ENCODE results near the gene SLC4A7.
"Not testable (repeated sequence)": the region's sequence is repeated elsewhere in the genome, so short reads cannot be mapped to it uniquely, and the experiment has no call there.

The SLC4A7 gene

DNA sequence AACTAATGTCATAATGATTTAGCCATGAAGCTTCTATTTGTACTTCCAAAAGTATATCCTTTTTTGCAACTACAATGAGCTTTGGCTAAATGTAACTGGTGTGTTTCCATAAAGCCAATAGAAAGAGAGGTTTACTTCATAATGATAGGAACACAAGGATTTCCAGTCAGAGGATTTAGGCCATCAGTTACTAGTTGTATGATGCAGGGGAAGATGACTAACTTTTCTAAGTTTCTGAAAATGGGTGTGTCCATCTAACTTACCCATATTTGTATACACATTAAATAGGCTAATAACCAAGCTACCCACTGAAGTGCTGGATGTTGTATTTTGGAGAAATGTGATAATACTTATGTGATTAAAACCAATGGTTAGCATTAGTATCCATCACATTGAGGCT lies 55.7 kb downstream of the SLC4A7 start:
- no peak for DNase-seq (ENCODE audit: low spot score)

DNA sequence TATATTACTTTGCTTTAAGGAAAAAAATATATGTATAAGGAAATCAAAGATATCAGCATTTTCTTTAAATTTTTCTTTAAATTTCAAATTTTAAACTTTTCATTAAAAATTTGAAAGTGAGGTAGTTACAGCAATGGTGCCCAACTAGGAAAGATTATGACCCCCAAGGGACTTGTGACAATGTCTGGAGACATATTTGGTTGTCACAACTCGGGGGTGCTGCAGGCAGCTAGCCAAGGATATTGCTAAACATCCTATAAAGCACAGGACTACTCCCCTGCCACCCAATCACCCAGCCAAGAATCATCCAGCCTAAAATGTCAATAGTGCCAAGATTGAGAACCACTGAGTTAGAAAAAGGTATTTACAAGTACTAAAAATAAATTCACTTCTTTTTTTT lies 57.3 kb downstream of the SLC4A7 start:
- no peak for DNase-seq (ENCODE audit: low spot score)

DNA sequence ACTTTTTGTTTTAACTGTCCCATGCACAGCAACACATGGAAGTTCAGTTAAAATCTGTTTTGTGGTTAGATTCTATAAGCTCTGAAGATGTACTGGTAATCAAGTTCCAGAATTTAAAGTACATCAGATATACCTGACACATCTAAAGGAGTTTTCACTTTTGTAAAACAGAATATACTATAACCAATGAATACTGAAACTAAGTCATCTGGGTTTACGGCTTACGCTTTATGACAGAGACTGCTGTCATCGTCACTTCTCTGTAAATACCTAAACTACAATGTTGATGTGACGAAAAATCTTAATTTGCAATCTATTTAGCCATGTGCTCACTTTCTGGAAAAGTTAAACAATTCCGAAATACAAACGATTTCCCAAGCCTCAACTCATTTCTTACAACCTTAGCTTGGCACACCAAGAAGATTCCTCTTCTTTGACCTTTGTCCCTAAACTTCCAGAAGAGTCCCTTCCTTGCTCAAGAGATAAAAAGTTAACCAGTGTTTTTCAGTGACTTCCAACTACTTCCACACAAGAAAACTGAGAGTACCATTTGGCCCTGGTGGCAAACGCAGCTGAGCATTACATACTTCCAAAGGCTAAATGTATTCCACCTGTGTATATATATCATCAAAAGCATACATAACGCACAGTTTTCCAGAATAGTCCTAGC lies 58.2 kb downstream of the SLC4A7 start:
- no peak for DNase-seq (ENCODE audit: low spot score)

DNA sequence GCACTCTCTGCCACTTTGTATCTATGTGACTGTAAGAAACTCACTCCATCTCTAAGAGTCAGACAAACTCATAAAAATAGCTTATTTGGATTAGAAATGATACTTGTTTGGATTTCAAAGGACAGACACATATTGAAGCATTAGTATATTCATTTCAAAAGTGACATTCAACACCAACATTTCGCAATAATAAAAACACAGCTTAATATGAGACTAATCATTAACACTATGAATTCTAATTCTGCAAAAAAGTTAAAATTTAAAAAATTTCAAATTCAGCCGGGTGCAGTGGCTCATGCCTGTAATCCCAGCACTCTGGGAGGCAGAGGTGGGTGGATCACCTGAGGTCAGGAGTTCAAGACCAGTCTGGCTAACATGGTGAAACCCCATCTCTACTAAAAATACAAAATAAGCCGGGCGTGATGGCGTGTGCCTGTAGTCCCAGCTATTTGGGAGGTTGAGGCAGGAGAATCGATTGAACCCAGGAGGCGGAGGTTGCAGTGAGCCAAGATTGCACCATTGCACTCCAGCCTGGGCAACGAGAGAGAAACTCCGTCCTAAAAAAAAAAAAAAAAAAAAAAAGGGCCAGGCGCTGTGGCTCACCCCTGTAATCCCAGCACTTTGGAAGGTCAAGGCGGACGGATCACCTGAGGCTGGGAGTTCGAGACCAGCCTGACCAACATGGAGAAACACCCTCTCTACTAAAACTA lies 59.2 kb downstream of the SLC4A7 start:
- not testable (repeated sequence) for DNase-seq (ENCODE audit: low spot score)

DNA sequence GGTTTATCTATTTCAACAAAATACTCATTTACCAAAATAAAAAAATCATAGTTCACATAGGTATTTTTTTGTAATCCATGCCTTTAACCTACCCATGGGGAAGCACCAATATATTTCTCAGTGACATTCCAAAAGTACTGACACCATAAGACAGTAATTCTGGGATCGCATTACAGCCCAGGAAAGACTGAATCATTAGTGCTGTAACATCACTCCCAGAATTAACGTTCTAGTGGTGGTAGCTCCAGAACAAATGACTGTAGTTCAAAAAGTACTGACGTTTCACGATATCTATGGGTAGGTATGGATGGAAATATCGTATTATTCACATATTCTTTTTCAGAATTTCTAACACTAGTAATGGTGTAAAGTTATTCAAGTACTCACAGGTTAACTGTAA lies 60.7 kb downstream of the SLC4A7 start:
- no peak for DNase-seq (ENCODE audit: low spot score)

DNA sequence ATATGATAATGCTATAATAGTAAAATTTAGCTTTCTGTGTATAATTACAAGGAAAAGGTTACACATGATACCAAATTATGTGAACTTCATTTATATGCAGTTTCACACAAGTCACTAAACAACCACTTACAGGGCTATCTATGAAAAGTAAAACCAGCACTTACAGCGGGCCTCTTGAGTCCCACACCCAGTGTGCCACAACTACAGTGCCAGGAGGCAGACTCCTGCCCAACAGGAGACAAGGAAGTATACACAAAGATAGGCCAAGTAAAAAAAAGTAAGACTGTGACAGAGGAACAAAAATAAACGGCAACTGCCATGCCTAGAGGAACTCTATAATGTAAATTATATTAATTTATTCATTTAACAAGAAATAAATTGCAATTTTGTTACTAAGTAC lies 61.6 kb downstream of the SLC4A7 start:
- no peak for DNase-seq (ENCODE audit: low spot score)

DNA sequence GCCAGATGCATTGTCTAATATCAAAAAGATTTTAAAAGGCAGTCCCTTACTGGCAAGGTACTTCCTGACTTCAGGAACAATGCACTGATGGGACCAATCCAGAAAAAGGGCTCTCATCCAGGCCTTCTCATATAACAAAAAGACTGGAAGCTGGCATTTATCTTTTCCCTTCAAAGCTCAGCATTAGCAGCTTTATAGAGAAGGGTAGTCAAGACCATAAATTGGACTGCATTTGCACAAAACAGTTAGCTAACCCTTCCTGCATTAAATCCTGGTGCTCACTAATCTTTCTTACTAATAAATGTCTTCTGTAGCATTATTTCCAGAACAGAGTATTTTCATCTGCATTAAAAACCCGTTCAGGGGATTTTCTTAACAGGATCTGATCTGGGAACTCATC lies 69.0 kb downstream of the SLC4A7 start:
- DNase-seq (ENCODE audit: low spot score), result no peak

DNA sequence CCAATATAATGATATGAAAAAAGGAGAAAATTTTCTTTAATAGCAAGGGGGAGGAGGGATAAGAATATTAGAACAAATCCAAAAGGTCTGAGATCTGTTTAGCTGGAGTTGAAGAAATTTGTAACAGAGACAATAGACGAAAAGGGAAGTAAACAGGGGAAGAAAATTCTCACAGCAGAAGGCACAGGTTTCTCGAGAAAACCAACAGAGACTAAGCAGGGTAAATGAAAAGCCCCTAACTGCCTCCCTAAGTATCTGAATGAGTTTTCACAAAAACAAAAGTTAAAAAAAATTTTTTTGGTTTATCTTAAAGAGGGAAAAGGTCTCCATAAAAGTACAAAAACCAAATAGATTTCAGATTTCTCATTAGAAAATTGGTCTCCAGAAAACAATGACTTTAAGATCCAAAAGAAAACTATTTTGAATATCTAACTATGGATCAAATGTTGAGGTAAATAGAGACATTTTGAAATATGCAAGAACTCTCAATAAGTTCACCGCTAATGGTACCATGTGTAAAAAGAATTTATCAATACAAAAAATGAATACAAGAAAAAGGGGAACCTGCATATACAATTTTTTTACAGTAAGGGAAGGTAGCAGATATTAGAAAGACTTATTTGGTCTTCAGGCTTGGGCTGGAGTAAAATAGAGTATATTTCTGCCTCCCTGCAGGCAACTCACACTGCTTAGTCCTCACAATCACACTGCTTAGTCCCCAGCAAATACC lies 91.1 kb downstream of the SLC4A7 start:
- no peak for DNase-seq (ENCODE audit: low spot score)

DNA sequence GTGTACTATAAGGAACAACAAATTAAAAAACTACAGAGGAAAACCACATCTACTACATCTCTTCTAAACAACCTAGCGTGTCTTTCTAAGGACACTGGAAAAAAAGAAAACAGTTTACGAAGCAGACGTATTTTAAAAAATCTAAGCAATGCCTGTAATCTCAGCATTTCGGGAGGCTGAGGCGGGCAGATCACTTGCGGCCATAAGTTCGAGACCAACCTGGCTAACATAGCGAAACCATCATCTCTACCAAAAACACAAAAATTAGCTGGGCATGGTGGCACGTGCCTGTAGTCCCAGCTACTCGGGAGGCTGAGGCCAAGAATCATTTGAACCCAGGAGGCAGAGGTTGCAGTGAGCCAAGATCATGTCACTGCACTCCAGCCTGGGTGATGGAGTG lies 91.8 kb downstream of the SLC4A7 start:
- DNase-seq (ENCODE audit: low spot score), result not testable (repeated sequence)

DNA sequence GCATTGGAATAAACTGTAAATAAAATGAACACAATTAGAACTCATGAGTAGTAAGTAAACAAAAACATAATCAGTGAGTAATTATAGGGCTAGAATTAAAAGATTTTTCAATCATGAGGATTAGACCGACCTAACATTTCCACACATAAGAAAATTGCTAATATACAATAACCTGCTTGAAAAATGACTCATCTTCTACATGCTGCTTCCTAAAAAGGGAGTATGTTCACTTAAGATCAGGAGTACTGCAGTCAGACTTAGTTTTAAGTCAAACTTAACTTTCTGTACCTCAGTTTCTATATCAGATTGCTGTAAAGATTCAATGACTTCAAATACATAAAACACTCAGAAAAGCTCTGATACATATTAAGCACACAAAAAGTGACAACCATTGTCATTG lies 92.4 kb downstream of the SLC4A7 start:
- DNase-seq (ENCODE audit: low spot score), result no peak

DNA sequence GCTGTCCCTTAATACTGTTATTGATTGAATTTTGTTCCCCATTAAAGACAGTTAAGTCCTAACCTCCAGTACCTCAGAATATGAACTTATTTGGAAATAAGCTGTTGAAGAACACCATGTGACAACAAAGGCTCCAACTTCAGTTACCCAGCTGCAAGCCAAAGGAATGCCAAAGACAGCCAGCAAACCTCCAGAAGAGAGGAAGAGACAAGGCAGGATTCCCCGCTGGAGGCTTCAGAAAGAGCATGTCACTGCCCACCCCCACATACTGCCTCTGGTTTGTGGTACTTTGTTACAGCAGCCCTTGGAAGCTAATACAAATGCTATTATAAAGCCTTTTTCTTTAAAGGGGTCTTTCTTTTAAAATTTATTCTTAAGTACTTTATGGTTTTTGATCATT lies 96.6 kb downstream of the SLC4A7 start:
- no peak for DNase-seq (ENCODE audit: low spot score)

DNA sequence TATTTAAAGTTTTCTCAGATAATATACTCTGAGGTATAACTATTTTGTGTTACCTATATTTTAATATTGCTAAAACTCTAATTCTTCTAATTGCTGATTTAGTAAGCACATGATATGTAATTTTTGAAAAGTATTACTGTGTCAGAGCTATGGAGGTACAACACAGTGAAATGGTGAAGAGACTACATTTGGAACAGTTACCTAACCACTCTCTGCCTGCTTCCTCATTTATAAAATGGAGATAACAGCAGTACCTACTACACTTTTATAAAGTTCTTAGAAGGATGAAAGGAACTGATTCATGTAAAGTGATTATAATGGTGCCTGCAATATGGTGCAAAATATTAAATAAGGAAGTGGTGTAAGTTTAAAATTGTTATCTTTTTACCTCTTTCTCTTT lies 98.7 kb downstream of the SLC4A7 start:
- no peak for DNase-seq (ENCODE audit: low spot score)

DNA sequence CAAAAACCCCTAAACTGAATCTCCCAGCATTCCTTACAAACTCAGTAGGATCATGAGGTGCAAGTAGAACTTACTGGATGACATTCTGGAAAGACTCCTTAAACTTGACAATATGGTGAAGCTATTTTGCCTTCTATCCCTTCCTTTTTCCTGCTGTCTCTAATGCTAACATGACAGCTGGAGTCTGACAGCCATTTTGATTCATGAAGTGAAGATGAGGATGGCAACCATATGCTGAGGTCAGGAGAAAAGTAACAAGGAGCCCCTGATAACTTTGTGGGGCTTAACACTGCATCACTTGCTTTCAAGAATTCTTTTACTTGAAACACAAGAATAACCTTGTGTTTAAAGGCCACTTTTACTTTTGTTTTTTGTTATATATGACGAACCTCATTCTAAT lies 100.0 kb downstream of the SLC4A7 start:
- no peak for DNase-seq (ENCODE audit: low spot score)

DNA sequence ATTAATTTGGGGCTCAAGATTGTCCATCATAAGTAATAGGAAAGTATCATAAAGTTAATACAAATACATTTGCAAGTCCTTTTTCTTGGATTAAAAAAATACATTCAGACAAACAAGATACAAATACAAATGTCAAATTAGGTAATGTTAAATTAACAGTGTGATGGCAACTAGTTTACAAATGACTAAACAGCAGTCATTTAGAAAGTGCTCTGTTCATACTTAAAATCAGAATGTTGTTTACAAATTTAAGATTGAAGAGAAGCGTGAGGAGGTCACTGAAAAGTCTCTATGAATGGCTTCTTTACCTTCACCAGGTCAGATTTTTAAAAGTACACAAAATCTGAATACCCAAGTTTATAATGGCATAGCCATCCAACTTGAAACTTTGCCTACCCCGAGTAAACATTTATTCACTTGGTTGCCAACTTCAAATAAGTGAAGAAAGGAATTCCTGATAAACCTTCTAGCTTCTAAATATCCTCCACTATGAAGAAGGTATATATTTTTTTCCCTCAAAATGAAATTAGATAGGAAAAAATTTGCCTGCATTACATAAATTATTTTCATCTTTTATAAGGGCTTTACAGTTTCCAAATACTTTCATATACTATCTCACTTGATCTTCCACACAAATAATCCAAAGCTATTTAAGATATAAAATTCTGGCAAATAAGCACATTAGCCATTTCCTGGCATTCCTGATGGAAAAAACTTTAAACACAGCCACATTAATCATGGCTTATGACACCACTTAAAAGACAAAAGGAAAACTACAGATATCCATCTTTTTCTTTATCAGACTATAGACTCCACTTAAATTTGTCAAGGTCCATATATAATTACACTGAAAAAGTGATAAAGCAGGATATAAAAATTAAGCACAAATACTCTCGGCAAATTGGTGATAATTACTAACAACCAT lies 103.5 kb downstream of the SLC4A7 start:
- DNase-seq (ENCODE audit: low spot score), result no peak

DNA sequence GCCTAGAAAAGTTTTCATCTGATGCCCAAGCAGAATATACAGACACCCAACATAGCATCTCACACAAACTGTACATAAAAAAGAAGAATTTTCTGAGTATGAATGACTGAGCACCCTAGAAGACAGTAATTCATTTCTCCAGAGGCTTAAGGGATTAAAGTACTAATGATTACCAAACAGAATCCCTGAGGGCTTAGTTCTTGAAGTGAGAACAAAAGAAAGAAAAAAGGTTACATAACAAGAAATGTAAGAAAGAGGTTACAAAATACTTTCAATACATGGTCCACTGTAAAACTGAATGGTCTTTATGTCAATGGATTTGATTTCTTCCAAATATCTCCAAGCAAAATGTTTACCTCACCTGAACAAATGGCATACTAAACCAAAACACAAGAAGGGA lies 105.9 kb downstream of the SLC4A7 start:
- no peak for DNase-seq (ENCODE audit: low spot score)

DNA sequence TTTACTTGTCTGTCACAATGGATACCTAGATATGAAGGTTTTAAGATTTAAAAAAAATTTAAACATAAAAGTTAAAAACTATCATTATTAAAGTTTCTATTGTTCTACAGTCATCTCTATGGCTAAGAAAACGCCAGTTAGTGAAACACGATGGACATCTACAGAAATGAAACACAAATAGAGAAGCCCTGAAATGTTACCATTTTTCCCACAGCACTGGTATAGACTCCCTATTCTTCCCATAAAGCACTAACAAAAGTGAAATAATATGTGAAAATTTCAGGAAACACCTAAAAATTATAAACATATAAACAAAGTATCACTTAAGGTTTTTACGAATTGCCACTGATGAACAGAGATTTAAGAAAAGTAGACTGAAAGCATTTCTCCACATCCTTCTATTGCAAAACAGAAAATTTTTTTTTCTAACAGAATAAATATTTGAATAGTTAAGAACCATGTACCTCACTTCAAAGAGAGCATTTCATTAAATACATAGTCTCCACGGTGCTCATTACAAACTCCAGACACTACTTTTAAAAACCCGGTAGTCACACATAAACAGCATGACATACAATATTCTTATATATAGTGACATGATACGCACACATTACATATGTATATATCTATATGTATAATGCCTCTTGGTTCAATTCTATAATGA lies 107.9 kb downstream of the SLC4A7 start:
- DNase-seq (ENCODE audit: low spot score), result no peak

DNA sequence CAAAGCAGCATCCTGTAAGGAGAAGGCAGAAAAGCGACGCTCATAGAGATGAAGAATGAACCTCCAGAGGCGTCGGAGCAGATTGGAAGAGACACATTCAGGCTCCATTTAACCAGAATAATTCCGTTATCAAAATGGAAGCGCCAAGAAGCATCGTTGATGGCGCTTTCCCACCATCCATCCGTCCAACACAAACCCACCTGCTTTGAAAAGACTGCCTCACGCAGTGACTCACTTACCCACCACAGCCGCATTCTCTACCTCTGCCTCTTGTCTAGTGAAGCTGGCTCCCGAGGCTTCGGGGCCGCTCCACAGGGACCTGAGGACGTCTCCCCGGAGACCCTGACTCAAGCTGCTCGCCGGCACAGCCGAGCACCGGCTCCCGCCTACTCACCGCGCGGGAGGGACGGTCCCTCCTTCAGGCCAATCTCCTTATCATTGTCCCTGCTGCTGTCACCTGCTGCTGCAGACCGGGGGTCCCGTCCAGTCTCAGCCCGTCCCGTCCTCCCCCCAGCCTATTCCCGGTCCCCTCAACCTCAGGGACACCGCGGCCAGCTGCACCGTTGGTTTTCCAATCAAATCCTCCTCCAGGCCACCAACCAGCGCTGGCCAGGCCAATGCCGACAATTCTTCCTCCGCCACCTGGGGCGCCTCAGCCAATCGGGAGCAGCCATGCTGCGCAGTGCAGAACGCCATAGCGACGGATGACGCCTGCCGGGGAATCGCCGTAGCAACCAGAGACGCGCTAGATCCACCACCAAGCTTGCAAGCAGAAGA lies 115.2 kb downstream of the SLC4A7 start, which contains the start of gene NEK10:
NEK10 (minus strand) TSS at position 553 of the 777 bp plus-strand sequence. CDS start 16,501 bp downstream, outside the sequence.
- DNase-seq (ENCODE audit: low spot score), result peak; percentile 75

DNA sequence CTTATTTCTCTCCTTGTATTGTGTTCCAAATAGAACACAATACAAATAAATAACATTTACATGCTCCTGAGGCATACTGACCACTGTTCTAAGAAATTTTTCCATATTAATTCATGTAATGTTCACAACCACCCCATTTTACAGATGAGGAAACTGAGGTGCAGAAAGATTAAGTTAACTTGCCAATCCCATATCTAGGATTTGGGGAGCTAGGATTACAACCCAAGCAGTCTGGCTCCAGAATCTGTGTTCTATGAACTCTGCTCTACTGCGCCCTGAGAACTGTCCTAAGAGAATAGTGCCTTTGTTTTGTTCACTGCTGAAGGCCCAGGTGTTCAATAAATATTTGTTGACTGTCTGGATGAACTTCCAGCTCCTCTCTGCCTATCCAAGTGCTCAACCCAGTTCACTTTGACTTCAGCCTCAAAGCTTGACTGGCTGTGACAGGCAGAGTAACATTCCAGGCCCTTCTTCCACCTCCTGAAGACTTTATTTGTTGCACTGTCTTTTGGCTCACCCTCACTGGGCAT lies 118.1 kb downstream of the SLC4A7 start:
- DNase-seq (ENCODE audit: low spot score), result no peak

DNA sequence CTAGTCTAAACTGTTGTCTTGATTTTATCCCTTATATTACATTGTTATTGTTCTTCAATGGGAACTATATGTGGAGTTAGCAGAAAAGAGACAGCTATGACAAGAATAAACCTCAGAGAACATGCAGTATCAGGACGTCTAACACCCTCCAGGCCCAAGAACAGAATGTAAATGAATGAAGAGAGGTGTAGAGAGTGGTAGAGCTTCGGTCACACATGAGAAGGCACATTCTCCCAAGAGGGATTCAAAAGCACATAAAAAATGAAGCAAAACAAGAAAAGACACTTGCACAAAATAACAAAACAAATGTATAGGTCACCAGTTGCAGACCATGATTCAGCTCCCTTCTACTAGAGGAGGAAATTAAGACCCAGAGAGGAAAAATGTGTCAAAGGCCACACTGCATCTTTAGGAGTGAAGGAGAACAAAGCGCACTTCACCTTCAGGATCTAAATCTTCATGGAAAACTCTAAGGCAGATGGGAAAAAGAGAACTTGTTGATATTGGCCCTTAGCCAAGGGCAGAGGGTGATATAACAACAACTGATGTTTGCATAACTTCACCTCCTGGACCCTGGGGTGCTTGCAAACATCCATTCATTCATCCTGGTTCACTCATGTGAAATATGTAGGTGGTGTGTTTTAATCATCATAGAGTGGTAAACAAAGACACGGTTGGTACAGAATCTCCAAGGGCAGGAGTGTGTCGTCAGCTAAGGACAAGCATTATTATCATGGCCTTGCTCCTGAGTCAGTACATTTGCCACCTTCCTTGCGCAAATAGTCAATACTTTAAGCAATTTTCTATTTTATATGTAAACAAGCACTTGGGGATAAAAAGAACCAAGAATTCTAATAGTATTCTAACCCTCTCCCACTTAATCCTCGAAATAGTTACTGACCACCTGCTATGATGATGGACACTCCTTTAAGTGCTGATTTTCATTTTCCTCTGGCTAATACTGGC lies 123.8 kb downstream of the SLC4A7 start:
- peak; percentile 49 for DNase-seq (ENCODE audit: low spot score)

All from NAMALWA (cell line).